Measurements from ENCODE around the gene RPP25L.

The RPP25L gene

GRCh38 chr9:34623374-34624235 lies 11.7 kb upstream of the RPP25L start:
- no peak overlapping the region for H3K4me3 ChIP-seq (replicated peaks; ENCODE audit: low read depth, low read length)
- TF ChIP-seq CTCF (IDR thresholded peaks at IDR 0.05; ENCODE audit: low read depth, low read length, missing control alignments) = no peak
- no peak for DNase-seq (ENCODE audit: extremely low read depth, low read depth)

GRCh38 chr9:34620061-34620994 lies 8.4 kb upstream of the RPP25L start, which contains the start of gene DCTN3:
TSS of gene DCTN3 (minus strand) at chr9:34620495. CDS start at chr9:34620464, 31 bp downstream.
- TF ChIP-seq CTCF (IDR thresholded peaks at IDR 0.05; ENCODE audit: low read depth, low read length, missing control alignments) = no peak
- DNase-seq (ENCODE audit: extremely low read depth, low read depth) = peak; percentile 92
- H3K4me3 ChIP-seq (replicated peaks; ENCODE audit: low read depth, low read length) = peak within 1 kb of the TSS; percentile 89

- no peak for TF ChIP-seq CTCF (IDR thresholded peaks at IDR 0.05; ENCODE audit: low read depth, low read length, missing control alignments)
- H3K4me3 ChIP-seq (replicated peaks; ENCODE audit: low read depth, low read length) = no peak overlapping the region
- DNase-seq (ENCODE audit: extremely low read depth, low read depth) = no peak
Measured at GRCh38 chr9:34615132-34615531, 3.2 kb upstream of the RPP25L start.

- peak overlapping the region; percentile 96 for H3K4me3 ChIP-seq (replicated peaks; ENCODE audit: low read depth, low read length)
- TF ChIP-seq CTCF (IDR thresholded peaks at IDR 0.05; ENCODE audit: low read depth, low read length, missing control alignments) = peak; percentile 92
- peak; percentile 63 for DNase-seq (ENCODE audit: extremely low read depth, low read depth)
Measured at GRCh38 chr9:34612788-34613390, 992 bp upstream of the RPP25L start.

DNA sequence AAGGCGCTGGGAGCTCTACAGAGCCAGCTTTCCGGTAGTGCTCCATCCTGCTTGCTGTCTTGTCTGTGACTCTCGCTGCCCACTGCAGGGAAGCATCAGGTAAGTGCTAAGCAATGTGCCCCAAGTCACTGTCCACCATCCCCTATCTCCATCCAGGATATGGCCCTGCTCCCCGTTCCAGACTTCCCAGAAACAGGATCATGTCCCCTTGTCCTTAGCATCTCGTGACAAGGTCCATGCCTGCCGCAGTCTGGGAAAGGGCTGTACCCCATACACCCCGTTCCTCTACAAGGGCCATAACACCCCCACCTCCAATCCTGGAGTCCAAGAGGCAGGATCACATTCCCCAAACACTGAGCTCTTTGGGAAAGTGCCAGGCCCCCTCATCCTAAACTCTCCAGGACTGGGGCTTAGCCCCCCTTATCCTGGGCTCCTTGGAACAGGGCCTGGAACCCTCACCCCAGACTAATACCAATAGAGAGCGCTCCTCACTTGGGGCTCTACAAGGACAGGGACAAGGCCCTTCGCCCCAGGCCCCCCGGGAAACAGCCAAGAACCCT lies 566 bp downstream of the RPP25L start:
- no peak for TF ChIP-seq CTCF (IDR thresholded peaks at IDR 0.05; ENCODE audit: low read depth, low read length, missing control alignments)
- no peak for DNase-seq (ENCODE audit: extremely low read depth, low read depth)
- H3K4me3 ChIP-seq (replicated peaks; ENCODE audit: low read depth, low read length) = peak overlapping the region; percentile 96
